Measurements from ENCODE around the gene CBFA2T2. TPM values are rescaled to one million over a fixed set of nuclear protein-coding genes. Genes with fewer than 3 reads are reported as not detected.

The CBFA2T2 gene
- total and polyA plus RNA-seq, 2 donors (not counting 1 experiment from before 2014, with no cell fraction given) = 26.9 to 30.0 TPM

GRCh38 chr20:33650111-33650752 is 160.3 kb downstream of the CBFA2T2 start:
- H3K4me2 ChIP-seq (replicated peaks; ENCODE audit: low read depth, low read length, poor library complexity, severe bottlenecking) = no peak overlapping the region
- peaks cover 0 to 6% of the 10 kb centered on the region in 2 experiments for H3K36me3 ChIP-seq (replicated peaks in 1 of 2; ENCODE audit: control extremely low read depth in 1 of 2, control insufficient read depth in 1 of 2, extremely low read depth in 1 of 2, insufficient read depth in 2 of 2, low read length in 1 of 2)
- Mint-ChIP-seq H3K27ac (no peak overlapping the region), H3K4me1 (peaks cover 9% of the 10 kb centered on the region), H3K27me3 (no peaks in the 10 kb centered on the region), H3K9me3 (ENCODE audit: insufficient read depth) (no peaks in the 10 kb centered on the region), H3K4me3 (no peak overlapping the region)
- no peak overlapping the region for H3K9ac ChIP-seq (ENCODE audit: low read length)
- no peaks in the 10 kb centered on the region for H3K79me2 ChIP-seq (ENCODE audit: control insufficient read depth, insufficient read depth, low read length)
- no peak overlapping the region for H3K4me3 ChIP-seq (ENCODE audit: control extremely low read depth in 1 of 5, extremely low read depth in 1 of 5, insufficient read depth in 1 of 5, low read depth in 2 of 5, low read length in 4 of 5)
- H3K4me1 ChIP-seq (ENCODE audit: control insufficient read depth in 2 of 2, insufficient read depth in 2 of 2, low read length in 2 of 2) = peaks cover 0 to 9% of the 10 kb centered on the region in 2 donors
- ChIA-PET POLR2A (interaction anchor here (0.6 kb wide), 1 partner anchor 229 kb away, joined by 3 read pairs; no protein-coding TSS in a partner anchor), CTCF (interaction anchor here (0.6 kb wide), 1 partner anchor 1026 kb away, joined by 3 read pairs; no protein-coding TSS in a partner anchor)
- DNase-seq (no peak), ATAC-seq (ENCODE audit: low read depth) (no peak)
- H3K27ac ChIP-seq (ENCODE audit: low read length in 2 of 2) = no peak overlapping the region
- WGBS (ENCODE audit: insufficient coverage) = 90% methylated on average over 2 of the region's 11 CpGs
- TF ChIP-seq, protein P1, sequence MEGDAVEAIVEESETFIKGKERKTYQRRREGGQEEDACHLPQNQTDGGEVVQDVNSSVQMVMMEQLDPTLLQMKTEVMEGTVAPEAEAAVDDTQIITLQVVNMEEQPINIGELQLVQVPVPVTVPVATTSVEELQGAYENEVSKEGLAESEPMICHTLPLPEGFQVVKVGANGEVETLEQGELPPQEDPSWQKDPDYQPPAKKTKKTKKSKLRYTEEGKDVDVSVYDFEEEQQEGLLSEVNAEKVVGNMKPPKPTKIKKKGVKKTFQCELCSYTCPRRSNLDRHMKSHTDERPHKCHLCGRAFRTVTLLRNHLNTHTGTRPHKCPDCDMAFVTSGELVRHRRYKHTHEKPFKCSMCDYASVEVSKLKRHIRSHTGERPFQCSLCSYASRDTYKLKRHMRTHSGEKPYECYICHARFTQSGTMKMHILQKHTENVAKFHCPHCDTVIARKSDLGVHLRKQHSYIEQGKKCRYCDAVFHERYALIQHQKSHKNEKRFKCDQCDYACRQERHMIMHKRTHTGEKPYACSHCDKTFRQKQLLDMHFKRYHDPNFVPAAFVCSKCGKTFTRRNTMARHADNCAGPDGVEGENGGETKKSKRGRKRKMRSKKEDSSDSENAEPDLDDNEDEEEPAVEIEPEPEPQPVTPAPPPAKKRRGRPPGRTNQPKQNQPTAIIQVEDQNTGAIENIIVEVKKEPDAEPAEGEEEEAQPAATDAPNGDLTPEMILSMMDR (IDR thresholded peaks at IDR 0.05) = no peak
- TF ChIP-seq EZH2 (IDR thresholded peaks at IDR 0.05; ENCODE audit: borderline replicate concordance, insufficient read depth, low read depth, low read length, poor library complexity, severe bottlenecking) = no peak
- no peak overlapping the region for H2AFZ ChIP-seq (ENCODE audit: insufficient read depth, low read depth, low read length, poor library complexity, severe bottlenecking)
- H4K20me1 ChIP-seq (ENCODE audit: control insufficient read depth, insufficient read depth, low read length, poor library complexity, severe bottlenecking) = no peaks in the 10 kb centered on the region
- intact Hi-C loops (cut with micrococcal nuclease) = loop anchor here (5.0 kb wide), 1 partner anchor 258 kb away; no protein-coding TSS in a partner anchor
- H3K9me3 ChIP-seq (ENCODE audit: control extremely low read depth in 1 of 3, control insufficient read depth in 2 of 3, insufficient read depth in 1 of 3, low read length in 2 of 3) = no peaks in the 10 kb centered on the region
- no peaks in the 10 kb centered on the region for H3K27me3 ChIP-seq (replicated peaks in 1 of 4; ENCODE audit: control extremely low read depth in 1 of 4, control insufficient read depth in 3 of 4, insufficient read depth in 4 of 4, low read length in 3 of 4)

Data from B cell (primary cell).